Measurements from ENCODE around the gene MBNL2.

Gene MBNL2

DNA sequence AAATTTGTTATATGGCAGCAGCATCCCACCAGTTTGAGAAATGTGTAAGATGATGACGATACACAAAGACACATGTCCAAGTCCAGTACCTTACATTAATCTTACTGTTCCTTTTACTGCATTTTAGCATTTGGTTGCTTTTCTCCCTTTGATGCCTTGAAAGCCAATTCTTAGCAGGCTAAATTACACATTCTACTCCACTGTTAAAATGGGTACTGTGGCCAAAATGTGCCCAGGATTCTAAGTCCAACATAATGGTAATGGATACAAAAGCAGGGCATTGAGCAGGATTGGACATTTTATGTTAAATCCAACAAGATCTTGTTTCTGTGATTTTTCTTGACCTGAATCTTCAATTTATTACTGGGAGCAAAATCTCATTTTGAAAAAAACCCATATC, 159.1 kb downstream of the MBNL2 start:
- Histone ChIP-seq H3K9me3 (ENCODE audit: insufficient read depth, low read length) (no peaks in the 10 kb centered on the region), H3K79me2 (ENCODE audit: low read length) (no peaks in the 10 kb centered on the region), H3K27ac (ENCODE audit: low read length) (no peak overlapping the region), H3K4me3 (ENCODE audit: low read length) (no peak overlapping the region), H4K20me1 (ENCODE audit: insufficient read depth, low read length) (no peaks in the 10 kb centered on the region), H3K9ac (ENCODE audit: low read length) (no peak overlapping the region), H3K36me3 (replicated peaks; ENCODE audit: low read depth, low read length) (no peaks in the 10 kb centered on the region), H3K4me1 (ENCODE audit: low read length) (no peaks in the 10 kb centered on the region), H3K4me2 (ENCODE audit: low read length) (no peak overlapping the region), H3K27me3 (ENCODE audit: low read depth, low read length) (no peaks in the 10 kb centered on the region), H2AFZ (ENCODE audit: low read depth, low read length) (no peak overlapping the region)
- TF ChIP-seq, protein P1, sequence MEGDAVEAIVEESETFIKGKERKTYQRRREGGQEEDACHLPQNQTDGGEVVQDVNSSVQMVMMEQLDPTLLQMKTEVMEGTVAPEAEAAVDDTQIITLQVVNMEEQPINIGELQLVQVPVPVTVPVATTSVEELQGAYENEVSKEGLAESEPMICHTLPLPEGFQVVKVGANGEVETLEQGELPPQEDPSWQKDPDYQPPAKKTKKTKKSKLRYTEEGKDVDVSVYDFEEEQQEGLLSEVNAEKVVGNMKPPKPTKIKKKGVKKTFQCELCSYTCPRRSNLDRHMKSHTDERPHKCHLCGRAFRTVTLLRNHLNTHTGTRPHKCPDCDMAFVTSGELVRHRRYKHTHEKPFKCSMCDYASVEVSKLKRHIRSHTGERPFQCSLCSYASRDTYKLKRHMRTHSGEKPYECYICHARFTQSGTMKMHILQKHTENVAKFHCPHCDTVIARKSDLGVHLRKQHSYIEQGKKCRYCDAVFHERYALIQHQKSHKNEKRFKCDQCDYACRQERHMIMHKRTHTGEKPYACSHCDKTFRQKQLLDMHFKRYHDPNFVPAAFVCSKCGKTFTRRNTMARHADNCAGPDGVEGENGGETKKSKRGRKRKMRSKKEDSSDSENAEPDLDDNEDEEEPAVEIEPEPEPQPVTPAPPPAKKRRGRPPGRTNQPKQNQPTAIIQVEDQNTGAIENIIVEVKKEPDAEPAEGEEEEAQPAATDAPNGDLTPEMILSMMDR (IDR thresholded peaks at IDR 0.05; ENCODE audit: low read depth, low read length), result no peak
- no peak for TF ChIP-seq EZH2phosphoT487 (IDR thresholded peaks at IDR 0.05; ENCODE audit: low read depth)

DNA sequence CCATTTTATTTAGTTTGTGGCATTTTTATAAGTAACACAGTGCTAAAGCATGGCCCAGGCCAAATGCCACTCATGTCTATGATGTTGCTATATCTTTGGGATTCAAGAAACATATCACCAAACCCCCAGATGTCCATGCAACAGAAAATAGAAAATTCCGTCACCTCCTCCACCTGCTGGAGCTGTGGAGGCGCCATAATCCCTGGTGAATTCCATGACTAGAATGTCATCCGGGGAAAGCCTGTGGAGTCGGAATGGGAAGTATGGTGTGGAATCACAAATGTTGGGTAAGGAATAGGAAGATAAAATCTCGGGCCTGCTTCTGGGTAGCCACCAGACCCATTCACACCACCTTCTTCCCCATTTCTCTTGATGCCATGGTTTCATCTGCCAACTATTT, 160.1 kb downstream of the MBNL2 start:
- no peaks in the 10 kb centered on the region for H3K27me3 ChIP-seq (ENCODE audit: low read depth, low read length)
- TF ChIP-seq, protein P1 (IDR thresholded peaks at IDR 0.05; ENCODE audit: low read depth, low read length), result no peak
- TF ChIP-seq EZH2phosphoT487 (IDR thresholded peaks at IDR 0.05; ENCODE audit: low read depth), result no peak
- H3K9ac ChIP-seq (ENCODE audit: low read length), result no peak overlapping the region
- H3K4me3 ChIP-seq (ENCODE audit: low read length), result no peak overlapping the region
- no peaks in the 10 kb centered on the region for H3K9me3 ChIP-seq (ENCODE audit: insufficient read depth, low read length)
- H2AFZ ChIP-seq (ENCODE audit: low read depth, low read length), result no peak overlapping the region
- no peaks in the 10 kb centered on the region for H3K79me2 ChIP-seq (ENCODE audit: low read length)
- H3K4me2 ChIP-seq (ENCODE audit: low read length), result no peak overlapping the region
- H3K27ac ChIP-seq (ENCODE audit: low read length), result no peak overlapping the region
- H4K20me1 ChIP-seq (ENCODE audit: insufficient read depth, low read length), result no peaks in the 10 kb centered on the region
- H3K4me1 ChIP-seq (ENCODE audit: low read length), result no peaks in the 10 kb centered on the region
- no peaks in the 10 kb centered on the region for H3K36me3 ChIP-seq (replicated peaks; ENCODE audit: low read depth, low read length)

DNA sequence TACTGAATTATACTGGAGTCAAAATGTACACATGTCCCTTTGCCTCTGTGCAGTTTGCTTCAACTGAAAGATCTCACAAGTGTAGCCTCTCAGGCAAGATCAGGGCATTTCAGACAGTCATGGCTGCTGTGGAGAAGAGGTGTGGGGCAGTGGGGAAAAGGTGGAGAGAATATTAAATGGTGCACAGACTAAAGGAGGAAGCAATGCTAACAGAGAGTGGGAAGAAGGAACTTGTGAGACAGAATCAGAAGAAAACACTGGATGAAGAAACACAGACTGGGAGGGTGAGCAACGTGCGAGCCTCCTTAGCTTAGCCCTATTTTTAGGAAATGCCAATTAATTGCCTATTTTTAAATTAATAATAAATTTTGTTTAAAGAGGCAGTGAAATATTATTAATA, 162.2 kb downstream of the MBNL2 start:
- no peaks in the 10 kb centered on the region for H3K27me3 ChIP-seq (ENCODE audit: low read depth, low read length)
- no peak overlapping the region for H3K9ac ChIP-seq (ENCODE audit: low read length)
- H3K79me2 ChIP-seq (ENCODE audit: low read length), result no peaks in the 10 kb centered on the region
- no peaks in the 10 kb centered on the region for H3K9me3 ChIP-seq (ENCODE audit: insufficient read depth, low read length)
- peaks cover 2% of the 10 kb centered on the region; the same call in 1 of the 2 replicates for H3K4me1 ChIP-seq (ENCODE audit: low read length)
- no peak overlapping the region for H2AFZ ChIP-seq (ENCODE audit: low read depth, low read length)
- H4K20me1 ChIP-seq (ENCODE audit: insufficient read depth, low read length), result no peaks in the 10 kb centered on the region
- no peaks in the 10 kb centered on the region for H3K36me3 ChIP-seq (replicated peaks; ENCODE audit: low read depth, low read length)
- H3K27ac ChIP-seq (ENCODE audit: low read length), result no peak overlapping the region
- no peak overlapping the region for H3K4me2 ChIP-seq (ENCODE audit: low read length)
- no peak overlapping the region for H3K4me3 ChIP-seq (ENCODE audit: low read length)
- no peak for TF ChIP-seq EZH2phosphoT487 (IDR thresholded peaks at IDR 0.05; ENCODE audit: low read depth)
- TF ChIP-seq, protein P1 (IDR thresholded peaks at IDR 0.05; ENCODE audit: low read depth, low read length), result no peak

DNA sequence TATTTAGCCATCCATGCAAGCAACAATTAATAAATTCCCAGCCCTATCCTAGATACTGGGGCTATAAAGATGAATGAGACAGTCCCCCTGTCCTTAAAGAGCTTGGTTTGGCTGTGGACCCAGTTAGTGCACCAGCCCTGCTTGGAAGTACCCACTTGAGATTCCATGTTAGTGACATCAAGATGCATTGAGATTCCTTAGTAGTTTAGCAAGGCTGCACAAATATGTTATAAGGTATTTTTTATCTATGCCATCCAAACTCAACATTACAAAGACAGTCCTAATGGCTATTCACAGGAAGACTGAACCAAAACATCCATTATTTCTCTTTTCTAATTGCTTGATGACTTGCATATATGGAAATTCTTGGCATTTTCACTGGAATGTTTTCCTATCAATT, 163.0 kb downstream of the MBNL2 start:
- no peak for TF ChIP-seq EZH2phosphoT487 (IDR thresholded peaks at IDR 0.05; ENCODE audit: low read depth)
- TF ChIP-seq, protein P1 (IDR thresholded peaks at IDR 0.05; ENCODE audit: low read depth, low read length), result no peak
- no peaks in the 10 kb centered on the region for H3K79me2 ChIP-seq (ENCODE audit: low read length)
- H2AFZ ChIP-seq (ENCODE audit: low read depth, low read length), result no peak overlapping the region
- no peaks in the 10 kb centered on the region for H4K20me1 ChIP-seq (ENCODE audit: insufficient read depth, low read length)
- H3K27ac ChIP-seq (ENCODE audit: low read length), result no peak overlapping the region
- no peak overlapping the region for H3K9ac ChIP-seq (ENCODE audit: low read length)
- no peak overlapping the region for H3K4me2 ChIP-seq (ENCODE audit: low read length)
- no peaks in the 10 kb centered on the region for H3K27me3 ChIP-seq (ENCODE audit: low read depth, low read length)
- H3K36me3 ChIP-seq (replicated peaks; ENCODE audit: low read depth, low read length), result no peaks in the 10 kb centered on the region
- H3K4me3 ChIP-seq (ENCODE audit: low read length), result no peak overlapping the region
- no peaks in the 10 kb centered on the region for H3K9me3 ChIP-seq (ENCODE audit: insufficient read depth, low read length)
- H3K4me1 ChIP-seq (ENCODE audit: low read length), result peaks cover 2% of the 10 kb centered on the region; the same call in 1 of the 2 replicates
